Vagina (tissue), 2 donors: ENCODE measurements around the gene POLR3E. TPM values are rescaled to one million over a fixed set of nuclear protein-coding genes. Genes with fewer than 3 reads are reported as not detected.

Experiments used
- DNase-seq, 2 donors: peaks; one replicate each; pipeline ENCODE4 v3.0.0-alpha.2; 2017; ENCODE audit errors: extremely low spot score in 2 of 2
- H3K27ac ChIP-seq: fragments of 200-600 bp; sonication (generic); one replicate; pipeline ENCODE4 v1.5.1; 2019
- H3K27me3 ChIP-seq: fragments of 200-600 bp; sonication (generic); one replicate; pipeline ENCODE4 v1.5.1; 2019
- H3K36me3 ChIP-seq, 2 donors: fragments of 200-600 bp; sonication (generic); one replicate each; pipeline ENCODE4 v1.5.1; 2017 to 2019
- H3K4me1 ChIP-seq: fragments of 200-600 bp; sonication (generic); one replicate; pipeline ENCODE4 v1.5.1; 2019
- H3K4me3 ChIP-seq, 2 donors: fragments of 200-600 bp; sonication (generic); 1 replicate in 1 of 2; 2 replicates in 1 of 2; pipeline ENCODE4 v1.5.1; 2016 to 2019
- H3K9me3 ChIP-seq: fragments of 200-600 bp; sonication (generic); one replicate; pipeline ENCODE4 v1.5.1; 2019
- POLR2A ChIP-seq, 2 donors: fragments of 450-650 bp; IDR thresholded peaks; one replicate each; pipeline ENCODE4 v1.6.1; 2017; ENCODE audit warnings: antibody characterized with exemption in 2 of 2, mild to moderate bottlenecking in 2 of 2, moderate library complexity in 2 of 2
- POLR2AphosphoS5 ChIP-seq, 2 donors: sonication (generic); formaldehyde crosslinking; IDR thresholded peaks; one replicate each; pipeline ENCODE4 v1.9.0; 2017; ENCODE audit warnings: antibody characterized with exemption in 2 of 2, mild to moderate bottlenecking in 2 of 2, low read depth in 1 of 2; ENCODE audit not compliant: insufficient read depth in 1 of 2
- intact Hi-C: fragments of 100-400 bp; cut with DNase I; formaldehyde crosslinking; loops from one replicate; pipeline ENCODE4 v1.15.1; 2023
- total RNA-seq: library from RNA; depleted of rRNA; stranded (reverse); fragments of >200 nt; gene quantifications from one replicate; pipeline ENCODE4 v1.2.3, GENCODE V29; 2016
- TF ChIP-seq, protein P1 (sequence below), 3 experiments: fragments of 450-650 bp in 2 of 3; fragments of 200-600 bp in 1 of 3; sonication (generic) in 1 of 3; IDR thresholded peaks; one replicate each; pipeline ENCODE4 v1.5.1; 2017 to 2019; ENCODE audit warnings: antibody characterized with exemption in 3 of 3, mild to moderate bottlenecking in 2 of 3, moderate library complexity in 2 of 3

POLR3E gene
- total RNA-seq, 1 donor from 2014 or later: 38.5 TPM

GRCh38 chr16:22265351-22265750 lies 31.9 kb upstream of the POLR3E start:
- intact Hi-C loops: no loop called here
- Histone ChIP-seq H3K27ac (no peak overlapping the region), H3K9me3 (no peaks in the 10 kb centered on the region), H3K36me3 (peaks cover 6 to 74% of the 10 kb centered on the region in 2 donors), H3K4me1 (no peaks in the 10 kb centered on the region), H3K27me3 (no peaks in the 10 kb centered on the region), H3K4me3 (no peak overlapping the region)
- TF ChIP-seq, protein P1, sequence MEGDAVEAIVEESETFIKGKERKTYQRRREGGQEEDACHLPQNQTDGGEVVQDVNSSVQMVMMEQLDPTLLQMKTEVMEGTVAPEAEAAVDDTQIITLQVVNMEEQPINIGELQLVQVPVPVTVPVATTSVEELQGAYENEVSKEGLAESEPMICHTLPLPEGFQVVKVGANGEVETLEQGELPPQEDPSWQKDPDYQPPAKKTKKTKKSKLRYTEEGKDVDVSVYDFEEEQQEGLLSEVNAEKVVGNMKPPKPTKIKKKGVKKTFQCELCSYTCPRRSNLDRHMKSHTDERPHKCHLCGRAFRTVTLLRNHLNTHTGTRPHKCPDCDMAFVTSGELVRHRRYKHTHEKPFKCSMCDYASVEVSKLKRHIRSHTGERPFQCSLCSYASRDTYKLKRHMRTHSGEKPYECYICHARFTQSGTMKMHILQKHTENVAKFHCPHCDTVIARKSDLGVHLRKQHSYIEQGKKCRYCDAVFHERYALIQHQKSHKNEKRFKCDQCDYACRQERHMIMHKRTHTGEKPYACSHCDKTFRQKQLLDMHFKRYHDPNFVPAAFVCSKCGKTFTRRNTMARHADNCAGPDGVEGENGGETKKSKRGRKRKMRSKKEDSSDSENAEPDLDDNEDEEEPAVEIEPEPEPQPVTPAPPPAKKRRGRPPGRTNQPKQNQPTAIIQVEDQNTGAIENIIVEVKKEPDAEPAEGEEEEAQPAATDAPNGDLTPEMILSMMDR (IDR thresholded peaks at IDR 0.05): no peak
- no peak for TF ChIP-seq POLR2AphosphoS5 (IDR thresholded peaks at IDR 0.05; ENCODE audit: insufficient read depth in 1 of 2, low read depth in 1 of 2)
- TF ChIP-seq POLR2A (IDR thresholded peaks at IDR 0.05): no peak
- DNase-seq: no peak

- no peak for DNase-seq
- no peaks in the 10 kb centered on the region for H3K4me1 ChIP-seq
- H3K36me3 ChIP-seq: peaks cover 0 to 70% of the 10 kb centered on the region in 2 donors
- no peak overlapping the region for H3K27ac ChIP-seq
- H3K4me3 ChIP-seq: no peak overlapping the region
- no peaks in the 10 kb centered on the region for H3K9me3 ChIP-seq
- intact Hi-C loops: no loop called here
- no peak for TF ChIP-seq POLR2AphosphoS5 (IDR thresholded peaks at IDR 0.05; ENCODE audit: insufficient read depth in 1 of 2, low read depth in 1 of 2)
- TF ChIP-seq POLR2A (IDR thresholded peaks at IDR 0.05): no peak
- TF ChIP-seq, protein P1 (IDR thresholded peaks at IDR 0.05): no peak
- H3K27me3 ChIP-seq: no peaks in the 10 kb centered on the region
Measured at GRCh38 chr16:22266546-22266945, 30.7 kb upstream of the POLR3E start.

- Histone ChIP-seq H3K36me3 (peaks cover under 1 to 70% of the 10 kb centered on the region in 2 donors), H3K4me1 (no peaks in the 10 kb centered on the region), H3K9me3 (no peaks in the 10 kb centered on the region), H3K27me3 (no peaks in the 10 kb centered on the region), H3K4me3 (no peak overlapping the region), H3K27ac (no peak overlapping the region)
- TF ChIP-seq, protein P1 (IDR thresholded peaks at IDR 0.05): no peak
- no peak for TF ChIP-seq POLR2A (IDR thresholded peaks at IDR 0.05)
- TF ChIP-seq POLR2AphosphoS5 (IDR thresholded peaks at IDR 0.05; ENCODE audit: insufficient read depth in 1 of 2, low read depth in 1 of 2): no peak
- intact Hi-C loops: no loop called here
- no peak for DNase-seq
Measured at GRCh38 chr16:22267764-22268163, 29.4 kb upstream of the POLR3E start.

DNA sequence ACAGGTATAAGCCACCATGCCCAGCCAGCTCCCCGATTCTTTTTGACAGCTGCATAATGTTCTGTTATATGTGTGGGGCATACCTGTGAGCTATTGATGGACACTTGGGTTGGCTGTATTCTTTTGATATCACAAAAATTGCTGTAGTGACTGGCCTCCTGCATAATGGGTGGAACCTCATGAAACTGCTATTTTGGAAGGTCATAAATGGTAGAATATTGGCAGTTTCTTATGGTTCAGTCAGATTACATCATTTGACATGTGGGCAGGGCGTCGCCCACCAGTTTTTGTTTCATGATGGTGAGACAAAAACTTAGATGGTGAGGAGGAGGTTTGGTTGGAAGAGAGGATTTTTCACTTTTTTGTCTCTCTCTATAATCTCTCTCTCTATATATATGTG lies 26.7 kb upstream of the POLR3E start:
- Histone ChIP-seq H3K4me1 (no peaks in the 10 kb centered on the region), H3K36me3 (peaks cover 5 to 74% of the 10 kb centered on the region in 2 donors), H3K9me3 (no peaks in the 10 kb centered on the region), H3K27me3 (no peaks in the 10 kb centered on the region), H3K27ac (no peak overlapping the region), H3K4me3 (no peak overlapping the region)
- TF ChIP-seq, protein P1 (IDR thresholded peaks at IDR 0.05): no peak
- no peak for TF ChIP-seq POLR2A (IDR thresholded peaks at IDR 0.05)
- TF ChIP-seq POLR2AphosphoS5 (IDR thresholded peaks at IDR 0.05; ENCODE audit: insufficient read depth in 1 of 2, low read depth in 1 of 2): no peak
- intact Hi-C loops: no loop called here
- no peak for DNase-seq

GRCh38 chr16:22272870-22273650 lies 24.1 kb upstream of the POLR3E start:
- H3K9me3 ChIP-seq: no peaks in the 10 kb centered on the region
- DNase-seq: no peak
- H3K4me1 ChIP-seq: no peaks in the 10 kb centered on the region
- H3K4me3 ChIP-seq: no peak overlapping the region
- no peak overlapping the region for H3K27ac ChIP-seq
- no peak for TF ChIP-seq POLR2AphosphoS5 (IDR thresholded peaks at IDR 0.05; ENCODE audit: insufficient read depth in 1 of 2, low read depth in 1 of 2)
- H3K27me3 ChIP-seq: no peaks in the 10 kb centered on the region
- peaks cover 5 to 74% of the 10 kb centered on the region in 2 donors for H3K36me3 ChIP-seq
- intact Hi-C loops: no loop called here
